Fibroblast of skin of back (primary cell): Measurements from ENCODE around the gene TRAF1.

ENCODE experiments used
- DNase-seq: peaks from one replicate; pipeline ENCODE4 v3.0.0-alpha.2; 2013

Gene TRAF1

GRCh38 chr9:120922404-120923195, 4.0 kb downstream of the TRAF1 start:
- DNase-seq: no peak

GRCh38 chr9:120921661-120922181, 4.9 kb downstream of the TRAF1 start:
- DNase-seq: no peak

- DNase-seq: no peak
Observed at GRCh38 chr9:120920806-120921178, 5.8 kb downstream of the TRAF1 start.

GRCh38 chr9:120919843-120920805, 6.5 kb downstream of the TRAF1 start:
- no peak for DNase-seq

DNA sequence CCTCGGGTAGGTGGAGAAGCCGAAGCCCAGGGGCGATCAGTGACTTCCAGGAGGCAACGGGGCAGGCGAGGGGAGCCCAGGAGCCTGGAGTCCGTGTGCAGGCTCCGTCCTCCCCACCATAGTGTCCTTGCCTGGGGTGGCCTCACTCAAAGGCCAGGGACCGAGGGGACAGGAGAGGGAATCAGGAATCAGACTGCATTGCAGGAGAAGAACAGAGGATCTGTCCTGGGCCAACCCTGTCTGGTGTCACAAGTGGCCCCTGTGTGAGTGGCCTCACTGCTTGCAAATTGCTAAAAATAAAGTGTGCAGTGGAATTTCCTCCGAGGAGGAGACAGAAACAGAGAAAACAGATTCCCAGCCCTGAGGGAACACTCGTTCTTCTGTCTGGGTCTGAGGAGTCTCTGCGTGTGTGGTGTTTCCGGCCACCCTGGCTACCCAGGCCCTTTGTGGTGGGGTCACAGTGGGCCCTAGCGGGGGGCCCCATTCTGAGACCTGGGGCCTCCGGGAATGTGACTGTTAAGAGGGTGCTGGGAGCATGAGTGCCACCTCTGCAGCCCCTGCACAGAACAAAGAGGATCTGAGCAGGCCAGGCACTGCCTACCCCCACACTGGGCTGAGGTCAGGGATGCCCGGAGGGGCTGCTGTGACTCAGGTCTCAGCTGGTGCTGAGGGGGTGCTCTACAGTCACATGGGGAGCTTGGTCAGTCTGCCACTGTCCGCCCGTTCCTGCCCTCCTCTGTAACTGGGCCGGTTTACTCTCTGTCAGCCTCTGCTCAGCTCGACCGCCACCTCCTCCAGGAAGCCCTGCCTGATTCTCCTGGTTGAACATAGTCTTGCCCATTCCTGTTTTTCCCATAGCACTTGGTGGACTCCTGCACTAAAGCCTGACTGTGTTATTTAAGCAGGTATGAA, 7.4 kb downstream of the TRAF1 start:
- peak; percentile 47 for DNase-seq

- DNase-seq: no peak
Observed at GRCh38 chr9:120917929-120918762, 8.4 kb downstream of the TRAF1 start.

DNA sequence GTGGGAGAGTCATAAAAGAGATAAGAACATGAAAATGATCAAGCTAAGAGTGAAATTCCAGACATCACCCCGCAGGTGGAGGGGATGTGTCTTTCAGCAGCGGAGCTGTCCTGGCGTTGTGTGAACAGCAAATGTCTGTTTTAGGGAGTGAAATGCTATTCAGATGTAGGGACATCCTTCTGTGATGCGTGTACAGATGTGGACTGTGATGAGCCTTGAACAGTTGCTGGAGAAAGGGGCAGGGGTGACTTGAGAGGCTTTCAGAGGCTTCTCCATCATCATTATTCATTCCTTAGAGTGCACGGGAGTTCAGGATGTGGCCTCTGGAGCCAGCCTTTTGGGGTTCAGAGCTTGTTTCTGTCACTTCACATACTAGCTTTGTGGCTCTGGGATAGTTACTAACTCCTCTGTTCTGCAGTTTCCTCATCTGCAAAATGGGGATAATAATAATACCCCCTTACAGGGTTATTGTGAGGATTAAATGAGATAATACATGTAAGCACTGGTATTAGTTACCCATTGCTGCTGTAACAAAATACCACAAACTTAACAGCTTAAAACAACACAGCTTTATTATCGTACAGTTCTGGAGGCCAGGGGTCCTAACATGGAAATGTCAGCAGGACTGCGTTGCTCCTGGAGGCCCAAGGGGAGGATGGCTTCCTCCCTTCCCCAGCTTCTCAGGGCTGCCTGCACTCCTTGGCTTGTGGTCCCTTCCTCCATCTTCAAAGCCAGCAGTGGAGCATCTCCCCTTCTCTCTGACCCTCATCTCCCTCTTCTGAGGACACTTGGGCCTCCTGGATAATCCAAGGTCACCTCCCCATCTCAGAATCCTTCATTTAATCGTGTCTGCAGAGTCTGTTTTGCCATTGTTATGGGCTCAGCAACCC, 9.4 kb downstream of the TRAF1 start:
- no peak for DNase-seq

- peak; percentile 57 for DNase-seq
Observed at GRCh38 chr9:120916588-120916987, 10.0 kb downstream of the TRAF1 start.

- DNase-seq: no peak
Observed at GRCh38 chr9:120915854-120916470, 10.6 kb downstream of the TRAF1 start.

GRCh38 chr9:120914953-120915352, 11.6 kb downstream of the TRAF1 start:
- peak; percentile 36 for DNase-seq

GRCh38 chr9:120914396-120914795, 12.2 kb downstream of the TRAF1 start:
- DNase-seq: no peak

GRCh38 chr9:120913647-120914264, 12.8 kb downstream of the TRAF1 start:
- no peak for DNase-seq

- no peak for DNase-seq
Observed at GRCh38 chr9:120912958-120913646, 13.5 kb downstream of the TRAF1 start.

- no peak for DNase-seq
Observed at GRCh38 chr9:120911295-120911837, 15.2 kb downstream of the TRAF1 start.

- DNase-seq: no peak
Observed at GRCh38 chr9:120910643-120911042, 16.0 kb downstream of the TRAF1 start.

DNA sequence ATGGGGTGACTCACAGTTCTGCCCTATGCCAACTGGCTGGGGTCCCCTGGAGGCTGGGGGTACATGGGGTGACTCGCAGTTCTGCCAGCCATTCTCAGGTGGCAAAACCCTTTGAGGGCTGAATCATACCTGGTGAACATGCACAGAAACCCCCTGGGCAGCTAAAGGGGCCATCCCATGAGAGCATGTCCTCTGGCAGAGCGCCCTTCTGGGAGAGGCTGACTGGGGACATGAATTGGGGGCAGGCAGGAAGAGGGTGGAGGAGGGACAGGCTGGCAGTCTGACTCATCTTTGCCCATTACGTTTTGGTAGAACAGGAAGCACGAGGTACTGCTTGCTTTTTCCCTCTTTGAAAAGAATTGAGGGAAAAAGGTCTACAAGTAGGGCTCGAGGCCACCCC, 16.7 kb downstream of the TRAF1 start:
- DNase-seq: no peak

GRCh38 chr9:120905315-120906164, 21.1 kb downstream of the TRAF1 start:
- no peak for DNase-seq

GRCh38 chr9:120904978-120905301, 21.7 kb downstream of the TRAF1 start:
- no peak for DNase-seq
